GM12874 (cell line): ENCODE results near the gene TSPAN5.

Experiments
- TF ChIP-seq, protein P1 (sequence below): IDR thresholded peaks from 2 replicates; pipeline ENCODE4 v1.5.1; 2011; ENCODE audit warnings: low read depth, mild to moderate bottlenecking, control low read depth, low read length, moderate library complexity; ENCODE audit not compliant: insufficient read depth

TSPAN5 gene

DNA sequence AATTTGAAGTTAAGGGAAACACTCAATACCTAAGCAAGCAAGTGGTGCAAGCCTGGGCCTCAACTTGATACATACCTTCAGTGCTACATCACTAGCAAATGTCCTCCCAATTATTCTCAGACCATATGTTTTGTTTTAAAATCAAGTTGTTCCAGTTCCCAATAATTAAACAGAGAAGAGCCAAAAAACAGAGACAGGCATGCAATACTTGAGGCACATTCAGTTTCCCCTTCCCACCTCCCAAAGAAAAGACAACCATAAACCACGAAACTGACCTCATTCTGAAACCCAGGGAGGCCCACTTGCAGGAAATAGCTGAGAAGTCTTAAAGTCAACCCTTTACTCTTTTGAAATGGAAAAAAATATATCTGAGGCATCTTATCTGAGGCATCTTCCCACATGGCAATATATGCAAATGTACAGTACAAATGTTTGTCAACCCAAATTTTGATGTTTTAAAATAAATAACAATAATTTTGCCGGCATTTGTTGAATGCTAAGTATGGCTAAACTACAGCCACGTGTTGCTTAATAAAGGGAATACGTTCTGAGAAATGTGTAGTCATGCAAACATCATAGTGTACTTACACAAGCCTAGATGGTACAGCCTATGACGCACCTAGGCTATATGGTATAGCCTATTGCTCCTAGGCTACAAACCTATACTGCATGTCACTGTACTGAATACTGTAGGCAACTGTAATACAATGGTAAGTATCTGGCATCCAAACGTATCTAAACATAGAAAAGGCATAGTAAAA lies 147.5 kb downstream of the TSPAN5 start:
- TF ChIP-seq, protein P1, sequence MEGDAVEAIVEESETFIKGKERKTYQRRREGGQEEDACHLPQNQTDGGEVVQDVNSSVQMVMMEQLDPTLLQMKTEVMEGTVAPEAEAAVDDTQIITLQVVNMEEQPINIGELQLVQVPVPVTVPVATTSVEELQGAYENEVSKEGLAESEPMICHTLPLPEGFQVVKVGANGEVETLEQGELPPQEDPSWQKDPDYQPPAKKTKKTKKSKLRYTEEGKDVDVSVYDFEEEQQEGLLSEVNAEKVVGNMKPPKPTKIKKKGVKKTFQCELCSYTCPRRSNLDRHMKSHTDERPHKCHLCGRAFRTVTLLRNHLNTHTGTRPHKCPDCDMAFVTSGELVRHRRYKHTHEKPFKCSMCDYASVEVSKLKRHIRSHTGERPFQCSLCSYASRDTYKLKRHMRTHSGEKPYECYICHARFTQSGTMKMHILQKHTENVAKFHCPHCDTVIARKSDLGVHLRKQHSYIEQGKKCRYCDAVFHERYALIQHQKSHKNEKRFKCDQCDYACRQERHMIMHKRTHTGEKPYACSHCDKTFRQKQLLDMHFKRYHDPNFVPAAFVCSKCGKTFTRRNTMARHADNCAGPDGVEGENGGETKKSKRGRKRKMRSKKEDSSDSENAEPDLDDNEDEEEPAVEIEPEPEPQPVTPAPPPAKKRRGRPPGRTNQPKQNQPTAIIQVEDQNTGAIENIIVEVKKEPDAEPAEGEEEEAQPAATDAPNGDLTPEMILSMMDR, result no peak

DNA sequence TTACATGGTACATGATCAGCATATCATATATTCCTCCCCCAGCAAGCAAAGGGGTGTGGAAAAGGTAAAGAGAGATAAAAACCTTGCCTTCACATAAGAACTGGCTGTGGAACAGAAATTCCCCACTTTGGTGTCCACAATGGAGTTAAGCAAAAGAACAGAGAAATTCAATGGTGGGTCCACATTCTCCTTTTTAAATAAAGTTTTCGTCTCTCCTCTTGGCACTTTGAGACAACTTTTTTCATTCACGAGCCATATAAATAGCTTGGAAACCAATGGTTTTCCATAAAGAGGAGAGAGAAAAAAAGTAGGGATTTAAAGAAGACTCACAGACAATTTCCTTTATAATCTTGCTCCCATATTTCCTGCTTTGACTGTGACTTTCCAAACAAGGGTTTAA lies 148.1 kb downstream of the TSPAN5 start:
- TF ChIP-seq, protein P1, result no peak

DNA sequence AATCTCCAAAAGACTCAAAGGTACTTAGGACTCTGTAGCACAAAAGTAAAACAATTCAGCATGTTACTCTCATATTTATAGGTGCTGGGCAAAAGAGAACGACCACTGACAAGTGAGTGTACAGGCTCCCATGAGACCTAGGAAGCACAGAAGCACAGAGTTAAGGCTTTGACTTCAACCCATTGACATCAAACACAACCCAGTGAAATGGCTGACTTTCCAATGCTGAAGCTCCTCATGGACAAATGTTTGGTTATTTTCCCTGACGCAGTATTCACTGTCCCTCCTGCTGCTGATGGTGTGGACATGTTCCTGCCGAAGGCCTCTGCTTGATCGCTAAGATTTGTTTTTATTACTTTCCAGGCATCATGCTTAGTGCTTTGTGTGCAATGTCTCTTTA lies 148.7 kb downstream of the TSPAN5 start:
- TF ChIP-seq, protein P1, result no peak

DNA sequence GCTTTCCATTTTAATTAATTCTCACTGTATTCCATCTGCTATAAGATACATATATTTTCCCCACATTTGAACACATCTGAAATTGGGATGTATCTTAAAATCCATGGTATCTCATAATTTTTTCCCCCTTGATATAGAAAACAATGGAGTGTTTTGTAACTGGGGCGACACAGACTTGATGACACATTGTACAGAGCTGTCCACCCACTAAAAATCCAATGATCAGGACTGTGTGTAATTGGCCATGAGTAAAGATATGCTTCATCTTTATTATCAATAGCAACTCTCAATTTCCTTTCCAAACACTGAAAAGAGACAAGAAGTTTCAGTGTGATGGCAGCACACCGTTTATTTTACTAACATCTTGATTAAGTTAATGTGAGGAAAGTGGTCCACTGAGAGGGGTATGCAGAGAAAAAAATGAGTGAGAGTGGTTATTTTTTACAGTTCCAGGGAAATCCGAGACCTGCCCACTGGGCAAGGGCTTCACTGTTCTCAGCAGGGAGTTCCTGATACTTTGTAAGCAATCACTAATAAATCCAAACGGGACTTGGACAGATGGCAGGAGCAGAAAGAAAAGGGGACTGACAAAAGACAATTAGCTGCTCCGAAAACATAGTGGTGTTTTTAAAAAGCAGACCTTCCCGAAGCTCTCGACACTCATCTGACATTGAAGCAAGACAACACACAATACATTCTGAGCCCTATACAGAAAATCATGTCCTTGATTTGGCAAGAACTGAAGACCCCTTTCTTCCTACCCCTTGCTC lies 149.4 kb downstream of the TSPAN5 start:
- TF ChIP-seq, protein P1, result no peak

DNA sequence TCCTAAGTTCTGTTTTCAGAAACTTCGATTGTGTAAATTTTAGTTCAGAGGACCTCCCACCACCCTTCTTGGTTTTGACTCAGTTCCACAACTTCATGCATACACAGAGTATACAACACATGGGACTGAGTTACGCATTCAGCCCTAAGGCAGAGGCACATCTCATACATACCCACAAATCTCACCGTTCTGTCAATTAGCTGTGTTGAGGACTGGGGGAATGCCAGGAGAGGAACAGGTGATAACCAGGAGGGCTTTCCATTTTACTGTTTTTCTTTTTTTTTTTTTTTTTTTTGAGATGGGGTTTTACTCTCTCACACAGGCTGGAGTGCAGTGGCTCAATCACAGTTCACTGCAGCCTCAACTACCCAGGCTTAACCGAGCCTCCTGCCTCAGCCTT lies 150.2 kb downstream of the TSPAN5 start:
- TF ChIP-seq, protein P1, result no peak

DNA sequence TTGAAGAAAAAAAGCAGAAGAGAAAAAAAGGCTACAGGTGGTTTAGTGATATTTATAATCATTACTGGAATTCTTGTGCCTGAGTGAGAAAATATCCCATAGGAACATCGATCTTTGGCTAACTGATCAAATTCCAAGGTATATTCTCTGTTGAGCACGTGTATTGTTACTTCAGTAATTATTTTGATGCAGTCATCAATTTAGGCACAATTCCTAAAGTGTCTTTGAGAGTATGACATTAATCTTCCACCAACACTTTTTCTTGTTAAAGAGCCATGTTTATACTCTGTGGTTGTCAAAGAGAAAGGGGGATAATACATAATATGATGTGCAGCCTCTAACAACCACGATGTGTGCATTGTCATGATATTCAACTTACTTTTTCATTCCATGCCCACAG lies 151.1 kb downstream of the TSPAN5 start:
- TF ChIP-seq, protein P1, result no peak

DNA sequence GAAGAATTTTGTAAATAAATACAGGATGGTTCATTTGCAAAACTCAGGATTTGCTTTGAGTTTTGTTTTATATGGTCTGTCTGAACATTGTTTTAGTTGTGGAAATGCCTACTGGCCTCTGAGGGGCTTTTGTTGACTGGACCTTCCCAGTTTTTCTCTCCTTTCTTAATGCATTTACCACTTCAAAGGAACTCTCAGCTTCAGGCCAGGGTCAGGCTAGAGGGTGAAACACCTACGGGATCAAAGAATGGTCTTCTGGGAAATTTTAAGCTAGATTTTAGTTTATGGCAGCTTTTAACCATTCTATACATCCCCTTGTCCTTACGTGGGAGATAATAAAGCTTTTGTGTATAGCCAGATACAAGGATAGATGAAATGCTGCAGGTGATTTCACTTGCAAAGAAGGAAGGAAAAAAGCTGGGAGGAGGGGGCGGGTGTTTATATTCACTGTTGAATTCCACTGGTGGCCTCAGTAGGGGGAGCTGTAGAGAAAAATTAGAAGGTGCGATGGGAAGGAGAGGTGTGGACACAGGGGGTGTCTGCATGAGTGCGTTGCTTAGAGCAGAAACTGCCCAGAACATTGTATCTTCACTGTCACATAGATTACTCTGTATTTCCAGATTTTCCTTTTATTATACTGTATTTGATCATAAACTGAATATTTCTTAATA lies 151.8 kb downstream of the TSPAN5 start:
- TF ChIP-seq, protein P1, result no peak
